ENCODE results near the gene KRTAP2-3. TPM values are rescaled to one million over a fixed set of nuclear protein-coding genes. Genes with fewer than 3 reads are reported as not detected.

The KRTAP2-3 gene
- total and polyA plus RNA-seq, 7 donors, result not detected

- intact Hi-C loops (cut with DNase I), result no loop called here
- no peaks in the 10 kb centered on the region for H3K4me1 ChIP-seq
- no peak for TF ChIP-seq CTCF (IDR thresholded peaks at IDR 0.05)
- no peaks in the 10 kb centered on the region for H3K27me3 ChIP-seq (ENCODE audit: insufficient read depth in 3 of 3, low read length in 2 of 3)
- DNase-seq, result no peak
- H3K9me3 ChIP-seq, result no peaks in the 10 kb centered on the region
- no peak overlapping the region for H3K27ac ChIP-seq
- no peaks in the 10 kb centered on the region for H3K36me3 ChIP-seq (ENCODE audit: insufficient read depth in 1 of 2, low read depth in 1 of 2)
- no peak for ATAC-seq
- H3K4me3 ChIP-seq, result no peak overlapping the region
Measured at GRCh38 chr17:41020336-41020735, 39.6 kb downstream of the KRTAP2-3 start.

GRCh38 chr17:41019415-41019814, 40.5 kb downstream of the KRTAP2-3 start:
- no peak for TF ChIP-seq CTCF (IDR thresholded peaks at IDR 0.05)
- no peak overlapping the region for H3K4me3 ChIP-seq
- H3K4me1 ChIP-seq, result no peaks in the 10 kb centered on the region
- intact Hi-C loops (cut with DNase I), result no loop called here
- no peaks in the 10 kb centered on the region for H3K27me3 ChIP-seq (ENCODE audit: insufficient read depth in 3 of 3, low read length in 2 of 3)
- WGBS, 3 donors, result 88 to 90% (median 90%) methylated on average over 3 of the region's 3 CpGs
- ATAC-seq, result no peak
- no peak overlapping the region for H3K27ac ChIP-seq
- no peaks in the 10 kb centered on the region for H3K9me3 ChIP-seq
- DNase-seq, result no peak
- no peaks in the 10 kb centered on the region for H3K36me3 ChIP-seq (ENCODE audit: insufficient read depth in 1 of 2, low read depth in 1 of 2)

GRCh38 chr17:41018541-41018940, 41.4 kb downstream of the KRTAP2-3 start:
- 77 to 85% (median 82%) methylated on average over 3 of the region's 3 CpGs for WGBS, 3 donors
- no peak for ATAC-seq
- Histone ChIP-seq H3K27ac (no peak overlapping the region), H3K4me1 (no peaks in the 10 kb centered on the region), H3K36me3 (ENCODE audit: insufficient read depth in 1 of 2, low read depth in 1 of 2) (no peaks in the 10 kb centered on the region), H3K9me3 (no peaks in the 10 kb centered on the region), H3K4me3 (no peak overlapping the region), H3K27me3 (ENCODE audit: insufficient read depth in 3 of 3, low read length in 2 of 3) (no peaks in the 10 kb centered on the region)
- intact Hi-C loops (cut with DNase I), result no loop called here
- no peak for TF ChIP-seq CTCF (IDR thresholded peaks at IDR 0.05)
- no peak for DNase-seq

- no peaks in the 10 kb centered on the region for H3K4me1 ChIP-seq
- TF ChIP-seq CTCF (IDR thresholded peaks at IDR 0.05), result no peak
- no peak overlapping the region for H3K4me3 ChIP-seq
- ATAC-seq, result no peak
- no peaks in the 10 kb centered on the region for H3K27me3 ChIP-seq (ENCODE audit: insufficient read depth in 3 of 3, low read length in 2 of 3)
- H3K9me3 ChIP-seq, result no peaks in the 10 kb centered on the region
- no peaks in the 10 kb centered on the region for H3K36me3 ChIP-seq (ENCODE audit: insufficient read depth in 1 of 2, low read depth in 1 of 2)
- intact Hi-C loops (cut with DNase I), result no loop called here
- 83 to 87% (median 83%) methylated on average over 13 of the region's 13 CpGs for WGBS, 3 donors
- no peak for DNase-seq
- no peak overlapping the region for H3K27ac ChIP-seq
Measured at GRCh38 chr17:41016578-41017215, 43.2 kb downstream of the KRTAP2-3 start.

GRCh38 chr17:41015454-41015853, 44.5 kb downstream of the KRTAP2-3 start:
- H3K27ac ChIP-seq, result no peak overlapping the region
- TF ChIP-seq CTCF (IDR thresholded peaks at IDR 0.05), result no peak
- H3K27me3 ChIP-seq (ENCODE audit: insufficient read depth in 3 of 3, low read length in 2 of 3), result peaks cover 0 to 4% (median 0%) of the 10 kb centered on the region in 3 donors
- intact Hi-C loops (cut with DNase I), result no loop called here
- no peaks in the 10 kb centered on the region for H3K4me1 ChIP-seq
- DNase-seq (no peak), ATAC-seq (no peak)
- H3K36me3 ChIP-seq (ENCODE audit: insufficient read depth in 1 of 2, low read depth in 1 of 2), result no peaks in the 10 kb centered on the region
- 65 to 68% (median 67%) methylated on average over 7 of the region's 7 CpGs for WGBS, 3 donors
- H3K4me3 ChIP-seq, result no peak overlapping the region
- no peaks in the 10 kb centered on the region for H3K9me3 ChIP-seq

Measured in psoas muscle (tissue), 8 donors.